H9 (cell line): ENCODE measurements around the gene PDE8A. TPM values are rescaled to one million over a fixed set of nuclear protein-coding genes. Genes with fewer than 3 reads are reported as not detected.

ENCODE experiments used
- DNase-seq: peaks from one replicate; pipeline ENCODE4 v3.0.0-alpha.2; 2017
- H2AFZ ChIP-seq: one replicate; pipeline ENCODE4 v1.6.1; 2013; ENCODE audit warnings: mild to moderate bottlenecking, low read length, control low read depth, moderate library complexity
- H2AK5ac ChIP-seq: 2 replicates; pipeline ENCODE4 v1.6.1; 2013; ENCODE audit warnings: low read length, control low read depth, mixed read lengths; ENCODE audit not compliant: insufficient read length
- H2BK120ac ChIP-seq: one replicate; pipeline ENCODE4 v1.6.1; 2013; ENCODE audit warnings: low read depth, mild to moderate bottlenecking, low read length, control low read depth, inconsistent platforms; ENCODE audit not compliant: poor library complexity, severe bottlenecking
- H2BK12ac ChIP-seq: 2 replicates; pipeline ENCODE4 v1.6.1; 2013; ENCODE audit warnings: low read length, control low read depth, mixed read lengths, low read depth; ENCODE audit not compliant: insufficient read length
- H2BK15ac ChIP-seq: 2 replicates; pipeline ENCODE4 v1.6.1; 2013; ENCODE audit warnings: low read depth, low read length, control low read depth
- H2BK20ac ChIP-seq: one replicate; pipeline ENCODE4 v1.6.1; 2013; ENCODE audit warnings: low read depth, mild to moderate bottlenecking, low read length, control low read depth, inconsistent platforms; ENCODE audit not compliant: poor library complexity, severe bottlenecking
- H2BK5ac ChIP-seq: 2 replicates; pipeline ENCODE4 v1.6.1; 2013; ENCODE audit warnings: low read length, control low read depth, mixed read lengths; ENCODE audit not compliant: insufficient read length
- H3K14ac ChIP-seq: 2 replicates; pipeline ENCODE4 v1.6.1; 2013; ENCODE audit warnings: low read length, control low read depth; ENCODE audit not compliant: insufficient read depth
- H3K18ac ChIP-seq: 2 replicates; pipeline ENCODE4 v1.6.1; 2013; ENCODE audit warnings: low read depth, mild to moderate bottlenecking, mixed read lengths, low read length, control low read depth; ENCODE audit not compliant: insufficient read length
- H3K23ac ChIP-seq: 2 replicates; pipeline ENCODE4 v1.6.1; 2013; ENCODE audit warnings: low read length, control low read depth, mixed read lengths, low read depth; ENCODE audit not compliant: insufficient read length
- H3K23me2 ChIP-seq: 2 replicates; pipeline ENCODE4 v1.6.1; 2013; ENCODE audit warnings: low read depth, mild to moderate bottlenecking, mixed read lengths, low read length, control low read depth; ENCODE audit not compliant: insufficient read length, poor library complexity, severe bottlenecking
- H3K27ac ChIP-seq: 2 replicates; pipeline ENCODE4 v1.5.1; 2013; ENCODE audit warnings: low read length, control low read depth, mixed read lengths, low read depth; ENCODE audit not compliant: insufficient read length
- H3K27me3 ChIP-seq: 2 replicates; pipeline ENCODE4 v1.6.1; 2013; ENCODE audit warnings: low read length, control low read depth, inconsistent platforms; ENCODE audit not compliant: insufficient read depth
- H3K4ac ChIP-seq: 2 replicates; pipeline ENCODE4 v1.6.1; 2013; ENCODE audit warnings: low read depth, mild to moderate bottlenecking, control low read depth, inconsistent platforms, low read length, moderate library complexity
- H3K4me1 ChIP-seq: 2 replicates; pipeline ENCODE4 v1.6.1; 2013; ENCODE audit warnings: low read length, control low read depth, inconsistent platforms; ENCODE audit not compliant: insufficient read depth
- H3K4me2 ChIP-seq: 2 replicates; pipeline ENCODE4 v1.6.1; 2013; ENCODE audit warnings: low read length, control low read depth, mixed read lengths; ENCODE audit not compliant: insufficient read length, insufficient read depth
- H3K56ac ChIP-seq: 2 replicates; pipeline ENCODE4 v1.6.1; 2013; ENCODE audit warnings: low read depth, mild to moderate bottlenecking, mixed read lengths, low read length, control low read depth; ENCODE audit not compliant: insufficient read length
- H3K79me1 ChIP-seq: 2 replicates; pipeline ENCODE4 v1.6.1; 2013; ENCODE audit warnings: low read depth, mild to moderate bottlenecking, moderate library complexity, low read length, control low read depth, inconsistent platforms; ENCODE audit not compliant: insufficient read depth, poor library complexity, severe bottlenecking
- H3K79me2 ChIP-seq: 2 replicates; pipeline ENCODE4 v1.6.1; 2013; ENCODE audit warnings: low read length, control low read depth, inconsistent platforms; ENCODE audit not compliant: insufficient read depth
- H3K9ac ChIP-seq: 2 replicates; pipeline ENCODE4 v1.6.1; 2013; ENCODE audit warnings: low read length, control low read depth, mixed read lengths; ENCODE audit not compliant: insufficient read length; ENCODE audit errors: extremely low read depth
- H3K9me3 ChIP-seq: one replicate; pipeline ENCODE4 v1.6.1; 2013; ENCODE audit warnings: low read depth, low read length, inconsistent platforms; ENCODE audit not compliant: control insufficient read depth
- H3T11ph ChIP-seq: one replicate; pipeline ENCODE4 v1.6.1; 2013; ENCODE audit warnings: mild to moderate bottlenecking, low read length, control low read depth, inconsistent platforms
- H4K20me1 ChIP-seq: one replicate; pipeline ENCODE4 v1.6.1; 2013; ENCODE audit not compliant: control insufficient read depth, insufficient read length, insufficient read depth
- H4K5ac ChIP-seq: 2 replicates; pipeline ENCODE4 v1.6.1; 2013; ENCODE audit warnings: low read depth, mild to moderate bottlenecking, mixed read lengths, low read length, control low read depth; ENCODE audit not compliant: insufficient read length
- H4K8ac ChIP-seq: replicated peaks from 2 replicates; pipeline ENCODE4 v1.6.1; 2013; ENCODE audit warnings: low read length, control low read depth, mixed read lengths, low read depth; ENCODE audit not compliant: insufficient read length
- H4K91ac ChIP-seq: 2 replicates; pipeline ENCODE4 v1.6.1; 2013; ENCODE audit warnings: low read depth, mild to moderate bottlenecking, moderate library complexity, mixed read lengths, low read length, control low read depth; ENCODE audit not compliant: insufficient read length
- H3K27ac Mint-ChIP-seq, 3 experiments: 2 replicates in 2 of 3; 3 replicates in 1 of 3; pipeline ENCODE4 v1.8.0; 2020 to 2021; ENCODE audit warnings: mixed read lengths in 3 of 3, mild to moderate bottlenecking in 1 of 3, moderate library complexity in 1 of 3
- H3K27me3 Mint-ChIP-seq: 2 replicates; pipeline ENCODE4 v1.8.0; 2021; ENCODE audit warnings: low read depth, mild to moderate bottlenecking, moderate library complexity, mixed read lengths
- H3K36me3 Mint-ChIP-seq, 3 experiments: 2 replicates in 2 of 3; 3 replicates in 1 of 3; pipeline ENCODE4 v1.8.0; 2020 to 2021; ENCODE audit warnings: low read depth in 3 of 3, mixed read lengths in 3 of 3; ENCODE audit not compliant: insufficient read depth in 1 of 3
- H3K4me1 Mint-ChIP-seq, 2 experiments: 2 replicates each; pipeline ENCODE4 v1.8.0; 2020; ENCODE audit warnings: mixed read lengths in 2 of 2
- H3K4me3 Mint-ChIP-seq, 2 experiments: 2 replicates in 1 of 2; 3 replicates in 1 of 2; pipeline ENCODE4 v1.8.0; 2020 to 2021; ENCODE audit warnings: mild to moderate bottlenecking in 2 of 2, mixed read lengths in 2 of 2, moderate library complexity in 1 of 2
- H3K9me3 Mint-ChIP-seq, 2 experiments: 2 replicates in 1 of 2; 3 replicates in 1 of 2; pipeline ENCODE4 v1.8.0; 2020; ENCODE audit warnings: mild to moderate bottlenecking in 2 of 2, mixed read lengths in 2 of 2, moderate library complexity in 1 of 2
- WGBS: extraction: QIAGEN DNeasy Blood & Tissue Kit; methylation state at CpG from one replicate; pipeline ENCODE4 v1.1.7; 2013; ENCODE audit warnings: missing lambda C conversion rate, low lambda C conversion rate, mixed read lengths; ENCODE audit not compliant: insufficient read length; ENCODE audit errors: extremely low coverage; 5-methylcytosine and 5-hydroxymethylcytosine counted together
- total RNA-seq: library from RNA; stranded (reverse); gene quantifications from 2 replicates; pipeline ENCODE4 v1.2.1, GENCODE V29; 2021
- TF ChIP-seq, protein P1 (sequence below): fragments of 200-600 bp; sonication (generic); conservative IDR thresholded peaks from 3 replicates; pipeline ENCODE4 v1.8.0; 2021; ENCODE audit warnings: antibody characterized with exemption, mild to moderate bottlenecking

The PDE8A gene
- total RNA-seq, 1 experiment from 2014 or later: 9.3 TPM

DNA sequence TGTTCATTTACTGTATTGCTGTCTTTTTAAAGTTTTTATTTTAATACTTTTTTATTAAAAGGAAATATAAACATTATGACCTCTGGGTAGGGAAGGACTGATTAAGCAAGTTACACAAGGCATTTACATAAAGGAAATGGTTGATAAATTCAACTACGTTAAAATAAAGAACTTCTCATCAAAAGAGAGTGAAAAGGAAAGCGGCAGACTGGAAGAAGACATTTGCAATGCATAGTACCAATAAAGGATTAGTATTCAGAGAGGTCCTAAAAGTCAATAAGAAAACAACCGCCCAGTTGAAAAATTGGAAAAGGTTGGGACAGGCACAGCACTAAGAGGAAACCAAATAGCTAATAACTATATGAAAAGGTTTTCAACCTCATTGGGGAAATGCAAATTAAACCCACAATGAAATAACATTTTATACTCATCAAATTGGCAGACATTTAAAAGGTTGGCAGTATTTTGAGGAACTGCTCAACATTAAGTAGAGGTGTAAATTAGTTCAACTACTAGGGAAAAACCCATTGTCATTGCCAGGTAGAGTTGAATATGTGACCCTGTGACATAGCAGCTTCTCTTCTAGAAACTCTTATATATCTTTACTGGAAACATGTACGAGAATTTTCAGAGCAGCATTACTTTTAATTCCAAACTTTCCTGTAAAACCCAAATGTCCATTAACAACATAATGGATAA, 9.5 kb downstream of the PDE8A start:
- no peaks in the 10 kb centered on the region for H3K4me1 ChIP-seq
- no peak overlapping the region for H3K14ac ChIP-seq
- no peaks in the 10 kb centered on the region for H3K79me2 ChIP-seq
- no peak overlapping the region for H2AK5ac ChIP-seq
- no peak overlapping the region for H4K5ac ChIP-seq
- H3K56ac ChIP-seq: no peak overlapping the region
- no peak overlapping the region for H2BK12ac ChIP-seq
- H3K4ac ChIP-seq: no peak overlapping the region
- no peaks in the 10 kb centered on the region for H4K20me1 ChIP-seq
- TF ChIP-seq, protein P1, sequence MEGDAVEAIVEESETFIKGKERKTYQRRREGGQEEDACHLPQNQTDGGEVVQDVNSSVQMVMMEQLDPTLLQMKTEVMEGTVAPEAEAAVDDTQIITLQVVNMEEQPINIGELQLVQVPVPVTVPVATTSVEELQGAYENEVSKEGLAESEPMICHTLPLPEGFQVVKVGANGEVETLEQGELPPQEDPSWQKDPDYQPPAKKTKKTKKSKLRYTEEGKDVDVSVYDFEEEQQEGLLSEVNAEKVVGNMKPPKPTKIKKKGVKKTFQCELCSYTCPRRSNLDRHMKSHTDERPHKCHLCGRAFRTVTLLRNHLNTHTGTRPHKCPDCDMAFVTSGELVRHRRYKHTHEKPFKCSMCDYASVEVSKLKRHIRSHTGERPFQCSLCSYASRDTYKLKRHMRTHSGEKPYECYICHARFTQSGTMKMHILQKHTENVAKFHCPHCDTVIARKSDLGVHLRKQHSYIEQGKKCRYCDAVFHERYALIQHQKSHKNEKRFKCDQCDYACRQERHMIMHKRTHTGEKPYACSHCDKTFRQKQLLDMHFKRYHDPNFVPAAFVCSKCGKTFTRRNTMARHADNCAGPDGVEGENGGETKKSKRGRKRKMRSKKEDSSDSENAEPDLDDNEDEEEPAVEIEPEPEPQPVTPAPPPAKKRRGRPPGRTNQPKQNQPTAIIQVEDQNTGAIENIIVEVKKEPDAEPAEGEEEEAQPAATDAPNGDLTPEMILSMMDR: no peak
- WGBS: no CpG with 5 or more reads among the region's 4 CpGs
- no peak overlapping the region for H4K8ac ChIP-seq
- Mint-ChIP-seq H3K27ac (no peak overlapping the region), H3K9me3 (no peaks in the 10 kb centered on the region), H3K4me1 (peaks cover 3 to 6% of the 10 kb centered on the region in 2 experiments), H3K27me3 (no peaks in the 10 kb centered on the region; the same call in 1 of the 2 replicates), H3K36me3 (no peaks in the 10 kb centered on the region), H3K4me3 (no peak overlapping the region)
- no peak overlapping the region for H3T11ph ChIP-seq
- no peaks in the 10 kb centered on the region for H3K79me1 ChIP-seq
- no peak overlapping the region for H3K9ac ChIP-seq
- H3K27me3 ChIP-seq: no peaks in the 10 kb centered on the region
- no peak overlapping the region for H4K91ac ChIP-seq
- H2BK15ac ChIP-seq: no peak overlapping the region
- no peak overlapping the region for H3K4me2 ChIP-seq
- H2BK5ac ChIP-seq: no peak overlapping the region
- no peak overlapping the region for H2AFZ ChIP-seq
- H2BK120ac ChIP-seq: no peak overlapping the region
- H3K23me2 ChIP-seq: no peaks in the 10 kb centered on the region
- no peak for DNase-seq
- no peak overlapping the region for H2BK20ac ChIP-seq
- H3K9me3 ChIP-seq: no peaks in the 10 kb centered on the region
- no peak overlapping the region for H3K18ac ChIP-seq
- no peak overlapping the region for H3K23ac ChIP-seq
- no peak overlapping the region for H3K27ac ChIP-seq
